NCI-H1436 (cell line): ENCODE results near the gene ERBB4.

Experiments used
- DNase-seq: peaks from one replicate; lab custom pipeline; 2025; lab: John Stamatoyannopoulos, UW

Gene ERBB4

GRCh38 chr2:212364112-212364985 lies 174.3 kb downstream of the ERBB4 start:
- no peak for DNase-seq

DNA sequence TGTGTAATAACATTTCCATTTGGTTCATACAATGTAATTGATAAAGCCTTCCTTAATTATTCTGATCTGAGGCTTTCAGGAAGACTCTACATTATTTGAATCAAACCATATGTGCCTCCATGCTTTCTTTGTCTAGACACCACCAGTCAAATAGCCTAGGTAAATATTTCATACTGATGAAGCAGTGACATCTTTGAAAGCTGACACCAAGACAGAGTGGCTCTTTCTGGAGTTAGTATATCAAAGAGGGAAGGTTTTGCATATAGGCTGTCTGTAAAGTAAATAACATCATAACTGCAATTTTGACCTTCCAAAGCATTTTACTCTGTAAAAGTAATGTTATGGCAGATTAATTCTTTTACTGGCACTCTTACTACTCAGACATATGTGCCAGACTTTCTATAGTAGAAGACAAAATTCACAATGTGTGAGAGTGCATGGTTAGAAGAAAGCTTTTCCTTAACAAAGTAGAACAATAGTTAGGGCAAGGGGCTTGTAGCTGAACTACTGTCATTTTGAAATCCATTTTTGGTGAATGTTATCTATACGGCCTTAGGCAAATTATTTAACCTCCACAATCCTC lies 177.3 kb downstream of the ERBB4 start:
- no peak for DNase-seq

- no peak for DNase-seq
Observed at GRCh38 chr2:212360068-212360460, 178.5 kb downstream of the ERBB4 start.

- no peak for DNase-seq
Observed at GRCh38 chr2:212359425-212360067, 179.1 kb downstream of the ERBB4 start.

DNA sequence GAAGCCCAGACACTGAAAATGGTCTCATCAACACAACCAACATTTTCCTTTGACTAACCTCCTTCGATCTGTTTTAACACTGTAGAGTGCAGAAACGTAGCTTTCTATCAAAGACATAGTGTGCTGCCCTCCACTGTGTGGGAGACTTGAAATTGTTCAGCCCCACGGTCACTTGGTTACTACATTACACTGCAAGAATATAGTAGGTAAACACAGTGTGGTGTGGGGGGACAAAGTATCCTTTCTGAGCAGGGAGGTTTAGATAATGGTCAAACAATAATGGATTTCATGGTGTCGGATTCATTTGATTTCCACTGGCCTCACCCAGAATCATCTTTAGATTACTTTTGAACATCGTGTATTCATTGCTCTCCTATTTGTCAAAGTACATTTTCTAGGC lies 181.0 kb downstream of the ERBB4 start:
- no peak for DNase-seq

GRCh38 chr2:212354382-212354781 lies 184.2 kb downstream of the ERBB4 start:
- no peak for DNase-seq

- no peak for DNase-seq
Observed at GRCh38 chr2:212348501-212348900, 190.1 kb downstream of the ERBB4 start.

DNA sequence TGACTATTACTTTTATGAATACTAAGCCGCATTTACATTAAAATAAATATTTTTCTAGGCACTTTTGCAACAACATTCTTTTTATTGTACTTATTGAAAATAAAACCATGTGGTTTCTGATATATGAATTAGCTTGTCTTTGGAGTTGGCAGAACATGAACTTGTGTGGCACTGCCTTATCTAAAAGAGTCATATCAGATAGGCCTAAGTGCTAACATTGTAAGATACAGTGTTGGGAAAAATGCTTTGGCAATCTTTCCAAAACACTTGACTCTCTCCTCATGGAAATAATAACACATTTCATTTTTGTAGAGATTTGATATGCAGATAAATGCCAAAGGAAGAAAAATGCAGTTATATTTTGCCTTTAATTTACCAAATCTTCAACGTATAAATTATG lies 191.7 kb downstream of the ERBB4 start:
- DNase-seq: no peak

DNA sequence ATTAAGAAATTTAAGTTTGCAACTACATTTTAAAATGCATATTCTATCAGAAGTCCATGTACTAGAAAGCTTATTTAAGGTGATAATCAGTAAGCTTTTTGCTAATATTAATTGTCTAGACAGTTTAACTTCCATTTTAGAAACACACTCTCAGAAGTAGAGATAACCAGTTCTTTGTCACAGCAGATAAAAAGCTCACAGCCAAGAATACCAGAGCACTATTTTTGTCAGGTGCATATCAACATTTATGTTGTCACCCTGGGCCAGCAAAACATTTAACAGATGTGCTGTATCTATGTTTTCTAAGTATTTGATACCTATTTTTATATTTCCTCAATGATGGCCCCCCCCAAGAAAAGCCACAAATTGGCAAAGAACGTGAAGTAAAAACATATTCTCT lies 192.6 kb downstream of the ERBB4 start:
- DNase-seq: no peak

- no peak for DNase-seq
Observed at GRCh38 chr2:212344131-212344530, 194.5 kb downstream of the ERBB4 start.

GRCh38 chr2:212343167-212343566 lies 195.4 kb downstream of the ERBB4 start:
- DNase-seq: no peak

GRCh38 chr2:212337486-212338343 lies 200.9 kb downstream of the ERBB4 start:
- DNase-seq: no peak

DNA sequence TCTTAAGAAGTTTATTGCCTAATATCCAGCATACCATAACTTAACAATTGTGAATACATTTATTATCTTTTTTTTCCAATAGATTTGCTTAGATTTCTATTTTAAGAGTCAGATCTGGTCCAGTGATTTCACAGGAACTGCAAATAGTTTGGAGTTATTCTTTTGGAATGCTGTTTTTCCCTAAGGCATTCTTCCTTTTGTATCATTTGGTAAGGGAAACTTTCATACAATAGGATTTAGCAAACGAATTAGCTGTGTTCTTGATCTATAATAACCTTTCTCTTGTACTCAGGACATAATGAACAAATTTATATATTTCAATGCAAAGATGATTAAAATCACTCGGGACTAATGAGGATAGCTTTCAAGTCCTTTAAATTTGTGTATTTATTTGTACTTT lies 201.6 kb downstream of the ERBB4 start:
- no peak for DNase-seq

- no peak for DNase-seq
Observed at GRCh38 chr2:212330263-212330662, 208.3 kb downstream of the ERBB4 start.

DNA sequence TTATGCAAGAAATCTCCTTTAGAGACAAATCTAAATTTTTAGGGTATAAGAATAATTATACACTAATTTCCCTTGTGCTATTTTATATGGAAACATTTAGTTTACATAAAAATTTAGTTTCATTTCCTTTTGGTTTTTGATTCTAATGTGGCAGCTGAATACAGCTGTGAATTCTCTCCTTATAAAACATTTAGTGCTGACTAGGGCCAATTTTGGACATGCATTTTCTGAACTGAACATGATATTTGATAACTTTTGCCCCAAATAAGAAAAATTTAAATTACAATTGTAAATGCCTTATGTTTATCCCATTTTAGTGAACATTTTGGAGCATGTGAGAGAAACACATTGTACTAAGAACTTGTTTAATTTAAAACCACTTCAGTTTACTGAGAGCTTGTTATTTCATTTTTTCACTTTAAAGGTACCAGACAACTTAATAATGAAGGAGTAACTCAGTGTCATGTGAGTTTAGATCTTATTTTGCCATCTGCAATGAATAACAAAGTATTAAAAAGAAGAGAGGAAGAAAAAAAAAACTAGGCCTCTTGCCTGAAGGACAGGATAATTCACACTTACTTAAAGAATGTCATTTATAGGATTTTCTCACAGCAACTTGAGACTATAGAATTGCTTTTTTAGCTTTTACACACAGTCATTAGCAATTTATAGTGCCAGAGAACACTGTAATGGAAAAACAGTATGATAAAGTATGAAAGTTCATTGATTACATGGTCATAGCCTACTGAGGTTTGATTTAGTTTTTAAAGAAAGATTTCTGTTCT lies 209.7 kb downstream of the ERBB4 start:
- DNase-seq: no peak

DNA sequence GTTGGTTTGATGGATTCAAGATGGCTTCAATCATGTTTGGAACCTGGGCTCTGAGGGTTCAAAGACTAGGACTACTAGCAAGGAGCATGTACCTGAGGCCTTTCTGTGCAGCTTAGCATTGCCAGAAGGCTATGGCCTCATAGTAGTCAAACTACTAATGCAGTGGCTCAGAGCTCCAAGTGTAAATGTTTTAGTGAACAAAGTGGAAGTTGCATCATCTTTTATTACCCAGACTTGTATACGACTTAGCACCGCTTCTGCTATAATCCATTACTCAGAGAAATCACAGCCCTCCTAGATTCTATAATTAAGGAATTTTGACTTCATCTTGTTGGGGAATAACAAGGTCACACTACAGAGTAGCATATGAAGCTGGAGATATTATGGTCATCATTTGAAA lies 210.5 kb downstream of the ERBB4 start:
- no peak for DNase-seq

GRCh38 chr2:212327171-212327809 lies 211.3 kb downstream of the ERBB4 start:
- DNase-seq: no peak

GRCh38 chr2:212318636-212319035 lies 220.0 kb downstream of the ERBB4 start:
- DNase-seq: no peak

- DNase-seq: no peak
Observed at GRCh38 chr2:212314680-212315079, 223.9 kb downstream of the ERBB4 start.

GRCh38 chr2:212311807-212312404 lies 226.7 kb downstream of the ERBB4 start:
- DNase-seq: no peak

GRCh38 chr2:212299943-212300342 lies 238.7 kb downstream of the ERBB4 start:
- peak; percentile 79 for DNase-seq
